Stimulated activated CD8-positive, alpha-beta memory T cell treated with anti-CD3 and anti-CD28 coated beads, Interleukin-4, amount 100 ng/mL, for 48 hours (primary cell): ENCODE measurements around the gene DHX36.

Source experiments
- DNase-seq: peaks from one replicate; pipeline ENCODE4 v3.0.0-alpha.2; 2020

The DHX36 gene

GRCh38 chr3:154275965-154276364, 48.3 kb downstream of the DHX36 start:
- no peak for DNase-seq

GRCh38 chr3:154275292-154275691, 49.0 kb downstream of the DHX36 start:
- DNase-seq, result no peak

GRCh38 chr3:154274348-154274747, 49.9 kb downstream of the DHX36 start:
- no peak for DNase-seq

- no peak for DNase-seq
Measured at GRCh38 chr3:154273381-154273780, 50.9 kb downstream of the DHX36 start.

GRCh38 chr3:154254527-154254926, 69.8 kb downstream of the DHX36 start:
- no peak for DNase-seq

GRCh38 chr3:154252759-154253638, 71.3 kb downstream of the DHX36 start:
- peak; percentile 87 for DNase-seq

- DNase-seq, result no peak
Measured at GRCh38 chr3:154251610-154252009, 72.7 kb downstream of the DHX36 start.

GRCh38 chr3:154250291-154250690, 74.0 kb downstream of the DHX36 start:
- DNase-seq, result no peak

- DNase-seq, result no peak
Measured at GRCh38 chr3:154247806-154248415, 76.4 kb downstream of the DHX36 start.

GRCh38 chr3:154244644-154245043, 79.6 kb downstream of the DHX36 start:
- DNase-seq, result no peak

- DNase-seq, result no peak
Measured at GRCh38 chr3:154243353-154243752, 80.9 kb downstream of the DHX36 start.

GRCh38 chr3:154242766-154243165, 81.5 kb downstream of the DHX36 start:
- DNase-seq, result no peak

GRCh38 chr3:154241496-154241895, 82.8 kb downstream of the DHX36 start:
- no peak for DNase-seq

- DNase-seq, result no peak
Measured at GRCh38 chr3:154240235-154240634, 84.1 kb downstream of the DHX36 start.

GRCh38 chr3:154236331-154236730, 88.0 kb downstream of the DHX36 start:
- no peak for DNase-seq

GRCh38 chr3:154235330-154235729, 89.0 kb downstream of the DHX36 start:
- no peak for DNase-seq

- DNase-seq, result no peak
Measured at GRCh38 chr3:154229217-154229590, 95.1 kb downstream of the DHX36 start.

GRCh38 chr3:154228561-154229216, 95.6 kb downstream of the DHX36 start:
- DNase-seq, result no peak

GRCh38 chr3:154227531-154227930, 96.8 kb downstream of the DHX36 start:
- DNase-seq, result no peak

- no peak for DNase-seq
Measured at GRCh38 chr3:154225536-154225935, 98.8 kb downstream of the DHX36 start.

GRCh38 chr3:154224866-154225265, 99.4 kb downstream of the DHX36 start:
- DNase-seq, result no peak

- no peak for DNase-seq
Measured at GRCh38 chr3:154224366-154224765, 99.9 kb downstream of the DHX36 start.

GRCh38 chr3:154223519-154223918, 100.8 kb downstream of the DHX36 start:
- no peak for DNase-seq
